Suprapubic skin (tissue), 3 donors: Measurements from ENCODE around the gene RBP2.

Experiments used
- CTCF ChIP-seq, 2 donors: fragments of 200-600 bp in 1 of 2; fragments of 450-650 bp in 1 of 2; sonication (generic) in 1 of 2; IDR thresholded peaks; one replicate each; pipeline ENCODE4 v1.5.1; 2016 to 2019; ENCODE audit warnings: antibody characterized with exemption in 2 of 2, mild to moderate bottlenecking in 1 of 2, moderate library complexity in 1 of 2
- POLR2A ChIP-seq, 2 donors: fragments of 450-650 bp; IDR thresholded peaks; one replicate each; pipeline ENCODE4 v1.6.1; 2017; ENCODE audit warnings: antibody characterized with exemption in 2 of 2, mild to moderate bottlenecking in 2 of 2, moderate library complexity in 2 of 2

GRCh38 chr3:139421460-139421859 lies 54.9 kb downstream of the RBP2 start:
- TF ChIP-seq CTCF (IDR thresholded peaks at IDR 0.05) (no peak), POLR2A (IDR thresholded peaks at IDR 0.05) (no peak)
